WERI-Rb-1 (cell line): ENCODE measurements around the gene BRCA1.
"Not testable (repeated sequence)": the region's sequence is repeated elsewhere in the genome, so short reads cannot be mapped to it uniquely, and the experiment has no call there.

Experiments used
- DNase-seq: peaks from one replicate; pipeline ENCODE4 v3.0.0-alpha.2; 2020
- H3K27ac ChIP-seq: fragments of 250-450 bp; sonication (Bioruptor Pico); 2 replicates; pipeline ENCODE4 v1.5.1; 2020; ENCODE audit warnings: mild to moderate bottlenecking, moderate library complexity
- H3K27me3 ChIP-seq: fragments of 250-450 bp; sonication (Bioruptor Pico); 2 replicates; pipeline ENCODE4 v1.5.1; 2021; ENCODE audit warnings: mild to moderate bottlenecking, low read depth, moderate library complexity; ENCODE audit not compliant: insufficient read depth, severe bottlenecking
- H3K36me3 ChIP-seq: fragments of 250-450 bp; sonication (Bioruptor Pico); 2 replicates; pipeline ENCODE4 v1.5.1; 2020; ENCODE audit warnings: mild to moderate bottlenecking, moderate library complexity
- H3K4me3 ChIP-seq: 2 replicates; pipeline ENCODE4 v1.5.1; 2011; ENCODE audit warnings: low read depth, mild to moderate bottlenecking, control low read depth, low read length
- H3K9me3 ChIP-seq: fragments of 250-450 bp; sonication (Bioruptor Pico); 2 replicates; pipeline ENCODE4 v1.5.1; 2021; ENCODE audit warnings: mild to moderate bottlenecking, moderate library complexity; ENCODE audit not compliant: severe bottlenecking
- TF ChIP-seq, protein P1 (sequence below): IDR thresholded peaks from 2 replicates; pipeline ENCODE4 v1.5.1; 2011; ENCODE audit warnings: low read depth, mild to moderate bottlenecking, control low read depth, inconsistent platforms, low read length

Gene BRCA1

DNA sequence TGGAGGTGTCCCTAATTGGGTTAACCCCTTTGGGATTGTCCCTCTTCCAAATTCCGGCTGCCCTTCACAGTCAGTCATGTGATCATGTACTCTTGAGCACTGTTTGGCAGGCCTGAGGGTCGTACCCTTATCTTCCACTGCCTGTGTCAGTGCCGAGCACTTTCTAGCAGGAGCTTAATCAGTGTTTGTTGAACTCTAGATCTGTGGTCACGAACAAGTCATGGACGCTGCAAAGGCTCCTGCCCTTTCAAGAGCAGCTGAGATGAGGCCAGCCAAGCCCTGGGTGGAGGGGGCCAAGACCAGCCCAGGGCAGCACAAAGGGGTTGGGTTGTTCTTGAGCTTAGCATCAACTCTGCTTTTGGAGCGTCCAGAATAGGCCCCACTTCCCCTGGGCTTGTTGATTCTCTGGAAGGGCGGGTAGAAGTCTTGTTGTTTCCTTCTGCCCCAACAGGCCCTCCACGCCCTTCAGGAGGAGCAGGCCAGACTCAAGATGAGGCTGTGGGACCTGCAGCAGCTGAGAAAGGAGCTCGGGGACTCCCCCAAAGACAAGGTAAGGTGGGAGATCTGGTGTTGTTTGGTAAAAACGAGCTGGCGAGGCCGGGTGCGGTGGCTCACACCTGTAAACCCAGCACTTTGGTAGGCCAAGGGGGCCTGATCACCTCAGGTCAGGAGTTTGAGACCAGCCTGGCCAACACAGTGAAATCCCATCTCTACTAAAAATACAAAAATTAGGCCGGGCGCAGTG, 113.3 kb downstream of the BRCA1 start:
- H3K4me3 ChIP-seq = no peak overlapping the region
- peaks cover 31% of the 10 kb centered on the region for H3K36me3 ChIP-seq
- H3K27me3 ChIP-seq = no peaks in the 10 kb centered on the region
- H3K27ac ChIP-seq = no peak overlapping the region
- H3K9me3 ChIP-seq = no peaks in the 10 kb centered on the region
- DNase-seq = no peak
- TF ChIP-seq, protein P1, sequence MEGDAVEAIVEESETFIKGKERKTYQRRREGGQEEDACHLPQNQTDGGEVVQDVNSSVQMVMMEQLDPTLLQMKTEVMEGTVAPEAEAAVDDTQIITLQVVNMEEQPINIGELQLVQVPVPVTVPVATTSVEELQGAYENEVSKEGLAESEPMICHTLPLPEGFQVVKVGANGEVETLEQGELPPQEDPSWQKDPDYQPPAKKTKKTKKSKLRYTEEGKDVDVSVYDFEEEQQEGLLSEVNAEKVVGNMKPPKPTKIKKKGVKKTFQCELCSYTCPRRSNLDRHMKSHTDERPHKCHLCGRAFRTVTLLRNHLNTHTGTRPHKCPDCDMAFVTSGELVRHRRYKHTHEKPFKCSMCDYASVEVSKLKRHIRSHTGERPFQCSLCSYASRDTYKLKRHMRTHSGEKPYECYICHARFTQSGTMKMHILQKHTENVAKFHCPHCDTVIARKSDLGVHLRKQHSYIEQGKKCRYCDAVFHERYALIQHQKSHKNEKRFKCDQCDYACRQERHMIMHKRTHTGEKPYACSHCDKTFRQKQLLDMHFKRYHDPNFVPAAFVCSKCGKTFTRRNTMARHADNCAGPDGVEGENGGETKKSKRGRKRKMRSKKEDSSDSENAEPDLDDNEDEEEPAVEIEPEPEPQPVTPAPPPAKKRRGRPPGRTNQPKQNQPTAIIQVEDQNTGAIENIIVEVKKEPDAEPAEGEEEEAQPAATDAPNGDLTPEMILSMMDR = no peak

DNA sequence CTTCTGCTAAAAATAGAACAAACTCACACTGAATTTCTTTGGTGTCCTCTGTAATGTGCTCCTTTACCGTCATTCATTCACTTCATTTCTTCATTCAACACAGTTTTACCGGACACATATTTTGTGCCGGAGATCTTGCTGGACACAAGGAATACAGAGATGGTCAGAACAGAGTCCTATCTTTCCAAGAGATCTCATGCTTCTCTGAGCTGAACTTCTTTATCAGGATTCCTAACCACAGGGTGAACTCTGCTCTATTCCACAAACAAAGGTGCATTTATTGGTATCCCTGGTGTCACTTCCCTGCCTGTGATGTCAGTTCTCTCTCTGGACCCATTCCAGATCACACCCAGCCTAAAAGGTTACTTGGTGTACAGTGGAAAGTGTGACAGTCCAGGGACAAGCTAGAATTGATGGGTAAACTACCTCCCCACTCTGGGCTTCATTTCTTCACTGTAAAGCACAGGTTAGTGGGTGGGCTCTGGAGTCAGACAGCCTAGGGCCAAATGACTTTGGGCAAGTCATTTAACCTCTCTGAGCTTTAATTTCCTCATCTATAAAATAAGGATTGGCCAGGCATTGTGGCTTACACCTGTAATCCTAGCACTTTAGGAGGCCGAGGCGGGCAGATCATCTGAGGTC, 114.4 kb downstream of the BRCA1 start:
- H3K4me3 ChIP-seq = no peak overlapping the region
- no peaks in the 10 kb centered on the region for H3K27me3 ChIP-seq
- no peak overlapping the region for H3K27ac ChIP-seq
- no peak for DNase-seq
- TF ChIP-seq, protein P1 = no peak
- H3K36me3 ChIP-seq = peaks cover 27% of the 10 kb centered on the region
- H3K9me3 ChIP-seq = no peaks in the 10 kb centered on the region

DNA sequence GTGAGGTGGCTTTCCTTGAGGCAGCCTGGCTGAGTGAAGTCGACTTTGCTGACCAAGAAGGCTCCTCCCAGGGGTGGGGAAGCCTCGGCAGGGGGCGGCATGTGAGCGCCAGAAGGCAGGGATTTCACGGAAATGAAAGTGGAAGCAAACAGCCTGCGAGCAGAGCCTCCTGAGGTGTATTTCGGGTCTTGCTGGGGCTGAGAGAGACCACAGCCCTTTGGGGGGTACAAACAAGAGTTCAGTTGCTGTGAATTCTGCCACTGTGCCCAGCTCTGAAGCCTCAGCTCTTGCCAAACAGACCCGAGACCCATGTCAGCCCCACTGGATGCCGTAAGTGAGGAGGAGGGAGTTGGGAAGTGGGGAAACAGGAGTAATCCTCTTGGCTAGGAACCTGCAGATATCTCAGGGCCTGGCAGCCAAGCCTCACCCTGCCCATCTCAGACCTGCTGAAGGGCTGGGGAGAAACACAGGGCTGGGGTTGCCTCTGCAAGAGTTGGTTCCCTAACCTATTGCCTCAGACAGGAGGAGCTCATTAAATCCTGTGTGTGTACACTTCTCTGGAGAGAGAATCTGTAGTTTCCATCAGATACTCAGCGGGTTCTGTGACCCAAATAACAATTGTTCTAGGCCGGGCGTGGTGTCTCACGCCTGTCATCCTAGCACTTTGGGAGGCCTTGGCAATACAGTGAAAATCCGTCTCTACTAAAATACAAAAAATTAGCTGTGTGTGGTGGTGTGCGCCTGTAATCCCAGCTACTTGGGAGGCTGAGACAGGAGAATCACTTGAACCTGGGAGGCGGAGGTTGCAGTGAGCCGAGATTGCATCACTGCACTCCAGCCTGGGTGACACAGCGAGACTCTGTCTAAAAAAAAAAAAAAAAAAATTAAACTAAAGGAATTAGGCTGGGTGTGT, 118.3 kb downstream of the BRCA1 start, which contains the start of gene IFI35:
TSS of gene IFI35 (plus strand) at position 146 of the 913 bp plus-strand sequence. CDS start at position 310, 164 bp downstream.
- H3K9me3 ChIP-seq = no peaks in the 10 kb centered on the region
- peak; percentile 94 for DNase-seq
- TF ChIP-seq, protein P1 = peak; percentile 67
- peaks cover 36% of the 10 kb centered on the region for H3K36me3 ChIP-seq
- no peaks in the 10 kb centered on the region for H3K27me3 ChIP-seq
- peak within 1 kb of the TSS; percentile 95 for H3K4me3 ChIP-seq
- peak within 1 kb of the TSS; percentile 78 for H3K27ac ChIP-seq

GRCh38 chr17:43003542-43004172, 121.5 kb downstream of the BRCA1 start:
- no peak for DNase-seq
- H3K9me3 ChIP-seq = no peaks in the 10 kb centered on the region
- H3K4me3 ChIP-seq = no peak overlapping the region

DNA sequence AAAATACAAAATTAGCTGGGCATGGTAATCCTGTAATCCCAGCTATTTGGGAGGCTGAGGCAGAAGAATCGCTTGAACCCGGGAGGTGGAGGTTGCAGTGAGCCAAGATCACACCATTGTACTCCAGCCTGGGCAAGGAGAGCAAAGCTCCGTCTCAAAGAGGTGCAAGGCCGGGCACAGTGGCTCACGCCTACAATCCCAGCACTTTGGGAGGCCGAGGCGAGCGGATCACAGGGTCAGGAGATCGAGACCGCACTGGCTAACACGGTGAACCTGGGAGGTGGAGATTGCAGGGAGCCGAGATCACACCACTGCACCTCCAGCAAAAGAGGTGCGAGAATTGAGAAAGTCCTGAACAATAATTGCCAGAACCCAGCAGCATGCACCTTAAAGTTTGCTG, 124.3 kb downstream of the BRCA1 start:
- not testable (repeated sequence) for H3K4me3 ChIP-seq, H3K27me3 ChIP-seq, H3K27ac ChIP-seq, H3K9me3 ChIP-seq, DNase-seq
- H3K36me3 ChIP-seq = peaks cover 65% of the 10 kb centered on the region

More at GRCh38 chr17:43003542-43004172, 121.5 kb downstream of the BRCA1 start:
- TF ChIP-seq, protein P1 = no peak
- Histone ChIP-seq H3K27ac (peak overlapping the region; percentile 13), H3K27me3 (no peaks in the 10 kb centered on the region), H3K36me3 (peaks cover 67% of the 10 kb centered on the region)
